Measurements from ENCODE around the gene GNAT1.

DNA sequence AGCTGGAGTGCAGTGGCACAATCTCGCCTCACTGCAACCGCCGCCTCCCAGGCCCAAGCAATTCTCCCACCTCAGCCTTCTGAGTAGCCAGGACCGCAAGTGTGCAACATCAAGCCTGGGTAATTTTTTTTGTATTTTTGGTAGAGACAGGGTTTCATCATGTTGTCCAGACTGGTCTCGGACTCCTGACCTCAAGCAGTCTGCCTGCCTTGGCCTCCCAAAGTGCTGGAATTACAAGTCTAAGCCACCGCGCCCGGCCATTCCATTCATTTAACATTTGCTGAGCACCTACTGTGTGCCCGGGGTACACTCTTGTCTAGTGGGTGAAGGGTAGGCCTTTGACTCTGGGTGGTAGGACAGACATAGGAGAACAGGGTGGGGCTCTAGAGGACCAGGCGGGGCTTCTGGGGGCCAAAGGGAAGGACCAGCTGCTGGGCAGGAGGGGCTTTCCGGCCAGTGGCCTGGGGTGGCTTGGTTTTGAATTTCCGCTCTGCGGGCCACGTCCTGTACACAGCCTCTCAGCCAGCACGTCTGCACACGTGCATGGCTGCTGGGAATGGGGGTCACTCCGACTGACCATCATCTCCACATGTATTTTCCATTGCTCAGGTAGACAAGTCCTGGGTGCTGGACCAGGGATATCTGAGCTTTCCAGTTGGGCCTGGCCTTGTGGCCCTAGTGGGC, 16.1 kb downstream of the GNAT1 start:
- TF ChIP-seq, protein P1, sequence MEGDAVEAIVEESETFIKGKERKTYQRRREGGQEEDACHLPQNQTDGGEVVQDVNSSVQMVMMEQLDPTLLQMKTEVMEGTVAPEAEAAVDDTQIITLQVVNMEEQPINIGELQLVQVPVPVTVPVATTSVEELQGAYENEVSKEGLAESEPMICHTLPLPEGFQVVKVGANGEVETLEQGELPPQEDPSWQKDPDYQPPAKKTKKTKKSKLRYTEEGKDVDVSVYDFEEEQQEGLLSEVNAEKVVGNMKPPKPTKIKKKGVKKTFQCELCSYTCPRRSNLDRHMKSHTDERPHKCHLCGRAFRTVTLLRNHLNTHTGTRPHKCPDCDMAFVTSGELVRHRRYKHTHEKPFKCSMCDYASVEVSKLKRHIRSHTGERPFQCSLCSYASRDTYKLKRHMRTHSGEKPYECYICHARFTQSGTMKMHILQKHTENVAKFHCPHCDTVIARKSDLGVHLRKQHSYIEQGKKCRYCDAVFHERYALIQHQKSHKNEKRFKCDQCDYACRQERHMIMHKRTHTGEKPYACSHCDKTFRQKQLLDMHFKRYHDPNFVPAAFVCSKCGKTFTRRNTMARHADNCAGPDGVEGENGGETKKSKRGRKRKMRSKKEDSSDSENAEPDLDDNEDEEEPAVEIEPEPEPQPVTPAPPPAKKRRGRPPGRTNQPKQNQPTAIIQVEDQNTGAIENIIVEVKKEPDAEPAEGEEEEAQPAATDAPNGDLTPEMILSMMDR (IDR thresholded peaks at IDR 0.05): no peak
- no peak for TF ChIP-seq POLR2A (IDR thresholded peaks at IDR 0.05)

Data from thyroid gland (tissue), 4 donors.